Inflammatory macrophage (primary cell): ENCODE results near the gene RABL2B.

Experiments
- DNase-seq, 2 donors: peaks; one replicate each; pipeline ENCODE4 v3.0.0-alpha.2; 2020 to 2022

RABL2B gene

DNA sequence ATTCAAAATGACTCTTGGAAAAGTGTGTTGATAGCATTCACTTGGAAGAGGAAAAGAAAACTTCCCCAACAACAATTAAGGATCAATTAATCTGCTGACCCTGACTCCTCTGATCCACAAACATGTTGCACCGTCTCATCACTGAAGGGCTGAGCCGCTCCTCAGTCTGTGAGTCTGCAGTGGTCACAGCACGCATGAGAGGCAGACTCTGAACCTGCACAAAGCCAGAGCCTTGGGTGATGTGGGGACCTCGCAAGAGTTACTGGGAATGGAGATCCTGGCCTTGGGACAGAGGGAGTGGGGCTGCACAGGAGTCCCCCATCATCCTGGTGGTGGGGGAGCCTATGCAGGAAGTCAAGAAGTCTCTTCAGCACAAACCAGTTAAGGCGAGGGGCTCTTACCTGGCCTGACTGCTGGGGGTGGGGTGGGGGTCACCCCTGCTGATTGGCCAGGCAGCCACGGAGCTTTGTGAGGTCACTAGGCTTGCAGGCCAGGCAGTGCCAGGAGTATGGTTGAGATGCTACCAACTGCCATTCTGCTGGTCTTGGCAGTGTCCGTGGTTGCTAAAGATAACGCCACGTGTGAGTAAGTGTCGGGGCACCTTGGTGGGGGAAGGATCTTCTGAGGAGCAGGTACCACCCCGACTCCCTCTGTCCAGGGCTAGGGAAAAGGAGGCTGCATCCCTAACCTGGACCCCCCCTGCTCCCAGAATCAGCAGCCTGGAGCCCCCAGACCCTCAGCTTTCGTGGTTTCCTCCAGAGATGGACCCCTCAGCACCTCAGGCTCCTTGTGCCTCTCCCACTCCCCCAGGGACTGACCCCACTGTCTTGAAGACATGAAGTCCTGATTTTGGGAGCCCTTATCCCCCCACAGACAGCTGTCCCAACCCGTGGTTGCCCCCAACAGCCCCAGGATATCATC lies 45.4 kb downstream of the RABL2B start, which contains the start of gene ACR:
ACR (plus strand) TSS at position 477 of the 921 bp plus-strand sequence; CDS start at position 509, 32 bp downstream.
- DNase-seq, result no peak

GRCh38 chr22:50735739-50736030 lies 47.8 kb downstream of the RABL2B start:
- DNase-seq, result no peak

DNA sequence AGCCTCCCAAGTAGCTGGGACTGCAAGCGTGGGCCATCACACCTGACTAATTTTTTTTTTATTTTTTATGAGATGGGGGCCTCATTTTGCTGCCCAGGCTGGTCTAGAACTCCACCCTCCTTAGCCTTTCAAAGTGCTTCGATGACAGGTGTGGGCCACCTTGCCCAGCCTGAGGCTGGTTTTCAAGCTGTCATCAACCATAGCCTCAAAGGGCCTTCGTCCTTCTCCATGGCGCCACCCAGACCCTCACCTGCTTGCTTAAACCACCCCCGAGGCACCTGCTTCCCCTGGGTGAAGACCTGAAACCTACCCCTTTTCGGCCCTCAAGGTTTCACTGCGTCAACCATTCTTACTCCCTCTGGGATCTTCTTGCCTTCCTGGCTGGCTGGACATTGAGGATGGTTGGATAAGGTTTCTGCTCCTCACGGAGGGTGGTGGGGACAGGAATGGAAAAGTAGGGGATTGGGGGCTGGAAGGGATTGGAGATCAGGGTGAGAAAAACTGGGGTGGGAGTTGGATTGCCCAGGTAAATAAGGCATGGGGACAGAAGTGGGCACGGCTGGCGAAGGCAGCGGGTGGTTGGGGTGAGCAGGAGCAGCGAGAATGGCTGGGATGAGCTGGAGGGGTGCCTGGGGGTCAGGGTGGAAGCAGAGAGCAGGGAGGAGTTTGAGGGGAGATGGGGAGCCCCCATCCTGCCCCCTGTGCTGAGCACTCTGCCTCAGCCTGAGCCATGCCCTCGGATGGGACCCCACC lies 48.3 kb downstream of the RABL2B start:
- DNase-seq, result no peak

GRCh38 chr22:50734343-50734771 lies 49.1 kb downstream of the RABL2B start:
- DNase-seq, result no peak

GRCh38 chr22:50733521-50734342 lies 49.7 kb downstream of the RABL2B start:
- DNase-seq, result no peak

DNA sequence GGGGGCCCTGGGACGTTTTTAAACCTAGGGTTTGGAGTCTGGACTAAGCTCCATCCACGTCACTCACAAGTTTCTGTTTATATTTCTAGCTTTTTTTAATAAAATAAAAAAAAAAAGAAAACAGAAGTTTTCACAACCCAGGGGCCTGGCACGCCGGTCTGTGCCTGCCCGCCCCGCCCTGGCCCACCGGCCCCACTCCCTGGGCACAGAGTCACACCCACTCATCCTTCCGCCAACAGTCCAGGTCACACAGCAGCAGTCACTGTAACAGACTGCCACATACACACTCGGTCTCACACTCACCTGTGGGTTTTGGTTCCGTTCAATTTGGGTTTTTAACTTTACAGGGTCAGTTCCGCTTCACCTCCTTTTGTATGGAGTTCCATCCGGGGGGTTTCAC lies 50.8 kb downstream of the RABL2B start:
- no peak for DNase-seq

- DNase-seq, result no peak
Observed at GRCh38 chr22:50731811-50732624, 51.4 kb downstream of the RABL2B start.

GRCh38 chr22:50730941-50731661 lies 52.3 kb downstream of the RABL2B start:
- DNase-seq, result no peak

GRCh38 chr22:50730013-50730891 lies 53.2 kb downstream of the RABL2B start:
- DNase-seq, result no peak

- no peak for DNase-seq
Observed at GRCh38 chr22:50729391-50730012, 53.9 kb downstream of the RABL2B start.

DNA sequence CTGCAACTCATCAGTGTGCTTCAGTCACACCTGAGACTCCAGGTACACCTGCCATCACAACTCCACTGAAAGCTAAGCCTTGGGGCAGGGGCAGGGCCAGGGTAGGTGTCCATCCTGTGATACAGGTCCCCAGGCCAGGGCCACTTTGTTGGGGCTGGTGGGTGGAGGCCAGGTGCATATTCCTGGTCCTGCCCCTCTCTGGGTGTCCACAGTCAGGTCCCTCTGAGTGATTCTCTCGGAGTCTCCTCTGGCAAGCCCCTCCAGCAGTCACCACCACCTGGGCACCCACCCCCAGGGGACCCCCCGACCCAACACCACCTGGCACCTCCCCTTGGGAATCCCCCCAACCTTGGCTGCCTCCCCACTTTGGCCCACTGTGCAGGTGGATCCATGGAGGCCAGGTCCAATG lies 54.9 kb downstream of the RABL2B start:
- DNase-seq, result no peak

DNA sequence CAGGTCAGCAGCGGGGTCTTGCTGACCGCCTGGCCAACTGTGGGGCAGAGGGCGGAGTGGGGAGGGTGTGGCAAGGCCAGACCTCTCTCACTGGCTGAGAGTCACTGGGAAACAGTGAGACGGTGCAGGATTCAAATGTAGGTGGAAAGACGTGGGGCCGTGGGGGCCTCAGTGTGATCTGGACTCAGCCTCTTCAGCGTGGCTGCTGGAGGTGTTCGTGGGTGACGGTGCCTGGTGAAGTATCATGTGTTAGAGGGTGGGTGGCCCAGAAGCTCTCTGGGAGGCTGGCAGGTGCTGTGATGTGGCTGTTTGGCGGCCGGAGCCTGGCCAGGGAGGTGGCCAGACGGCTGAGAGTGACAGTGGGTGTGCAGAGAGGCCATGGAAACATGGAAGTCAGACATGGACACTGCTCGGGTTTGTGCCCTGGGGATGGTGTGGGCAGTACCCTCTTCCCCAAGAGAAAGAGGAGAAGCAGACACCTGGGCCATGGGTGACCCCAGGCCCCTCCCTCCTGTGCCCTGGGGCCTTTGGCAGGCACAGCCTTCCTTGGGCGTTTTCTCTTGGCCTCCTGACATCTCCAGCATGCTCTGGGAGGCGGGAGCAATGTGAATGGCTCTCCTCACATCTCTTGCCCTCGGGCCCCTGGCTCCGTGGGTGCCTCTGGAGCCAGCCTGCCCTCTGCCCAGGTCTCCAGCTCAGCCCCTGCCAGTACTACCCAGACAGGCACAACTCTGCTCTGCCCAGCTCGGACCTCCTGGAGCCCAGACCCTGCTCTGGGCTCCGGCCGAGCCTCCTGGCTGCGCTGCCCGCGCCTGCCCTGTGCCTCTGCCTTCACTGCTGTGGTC lies 55.5 kb downstream of the RABL2B start:
- DNase-seq, result no peak

DNA sequence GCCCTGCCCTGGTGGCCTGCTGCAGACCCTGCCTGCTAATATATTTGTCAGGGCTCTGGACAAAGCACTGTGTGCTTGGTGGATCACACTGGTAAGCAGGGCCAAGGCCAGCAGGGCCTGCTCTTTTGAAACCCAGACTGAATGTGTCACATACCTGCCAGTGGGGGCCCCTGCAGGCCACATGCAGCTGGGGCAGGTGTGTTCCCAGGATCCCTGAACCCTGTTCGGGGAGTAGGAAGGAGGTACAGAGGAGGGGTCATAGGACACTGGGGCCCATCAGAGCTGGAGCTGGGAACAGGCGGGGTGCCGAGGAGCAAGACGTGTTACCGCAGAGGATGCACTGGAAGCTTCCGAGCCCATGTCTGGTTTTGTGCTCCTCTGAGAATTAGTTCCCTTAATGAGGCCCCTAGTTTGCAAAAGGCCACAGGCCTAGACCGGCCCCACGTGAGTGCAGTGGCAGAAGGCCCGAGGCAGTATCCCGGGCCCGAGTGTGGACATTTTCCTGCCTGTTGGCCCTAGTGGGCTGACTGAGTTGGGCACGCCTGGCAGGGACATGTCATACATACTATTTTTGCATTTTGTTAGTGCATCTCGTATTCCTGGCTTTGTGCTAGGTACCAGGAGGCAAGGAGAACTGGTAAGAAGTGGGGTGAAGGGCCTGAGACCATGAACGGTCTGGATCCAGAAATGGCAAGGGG lies 56.6 kb downstream of the RABL2B start:
- no peak for DNase-seq

- no peak for DNase-seq
Observed at GRCh38 chr22:50725597-50725996, 57.8 kb downstream of the RABL2B start.

- no peak for DNase-seq
Observed at GRCh38 chr22:50724616-50725015, 58.8 kb downstream of the RABL2B start.

DNA sequence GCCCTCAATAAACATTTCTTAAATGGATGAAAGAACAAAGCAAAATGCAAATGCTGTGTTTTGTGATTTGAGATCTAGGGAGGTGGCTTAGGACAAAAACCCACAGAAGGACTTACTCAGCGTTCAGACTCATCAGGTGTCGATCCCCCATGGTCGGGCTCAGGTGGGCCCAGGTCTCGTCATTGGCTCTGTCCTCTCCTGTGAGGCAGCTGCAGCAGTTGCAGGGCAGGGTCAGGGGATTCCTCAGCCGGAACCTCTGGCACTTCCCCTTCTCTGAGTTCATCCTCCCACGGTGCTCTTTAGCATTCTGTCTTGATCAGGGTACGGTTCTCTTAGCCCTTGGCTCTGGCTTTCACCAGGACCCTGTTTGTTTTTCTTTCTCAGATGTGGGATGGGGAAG lies 59.4 kb downstream of the RABL2B start:
- DNase-seq, result peak; percentile 37 to 64

DNA sequence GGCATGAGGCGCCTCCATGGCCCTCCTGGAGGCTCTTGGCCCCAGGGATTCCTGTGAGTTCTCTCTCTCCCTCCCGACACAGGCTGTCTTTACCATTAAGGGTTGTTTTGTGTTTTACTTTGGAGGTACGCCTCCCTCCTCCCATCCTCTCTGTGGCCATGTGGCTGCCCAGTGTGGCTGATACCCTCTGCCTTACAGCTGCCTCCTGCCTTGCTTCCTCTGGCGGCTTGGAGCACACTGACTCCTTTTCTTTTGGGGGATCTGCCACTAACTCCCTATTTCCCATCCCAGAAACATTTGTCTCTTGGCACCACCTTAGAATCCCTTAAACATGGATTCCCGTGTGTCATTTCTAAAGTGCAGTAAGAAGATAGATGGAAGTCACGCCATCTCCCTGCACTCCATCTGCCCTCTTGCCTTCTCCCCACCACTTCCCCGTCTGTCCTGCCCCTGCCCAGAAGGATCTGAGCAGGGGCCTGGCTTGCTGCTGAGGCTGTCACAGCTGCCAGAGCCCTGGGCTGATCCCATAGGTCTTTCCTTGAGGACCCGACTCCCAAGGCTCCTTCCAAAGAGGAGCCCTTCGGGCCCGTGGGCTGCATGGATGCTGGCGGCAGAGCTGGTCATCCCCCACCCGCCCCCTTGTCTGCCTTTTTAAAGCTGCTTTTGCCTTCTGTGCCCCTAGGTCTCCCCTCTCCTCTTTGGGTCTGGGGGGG lies 60.6 kb downstream of the RABL2B start:
- no peak for DNase-seq
